Skeletal muscle satellite cell (primary cell): Measurements from ENCODE around the gene SLC7A9. TPM values are rescaled to one million over a fixed set of nuclear protein-coding genes. Genes with fewer than 3 reads are reported as not detected.

Source experiments
- H3K27me3 ChIP-seq: 2 replicates; pipeline ENCODE4 v1.7.0; 2013; ENCODE audit warnings: low read length; ENCODE audit not compliant: control insufficient read depth, insufficient read depth
- H3K36me3 ChIP-seq: 2 replicates; pipeline ENCODE4 v1.7.0; 2013; ENCODE audit warnings: mild to moderate bottlenecking, control low read depth, low read length; ENCODE audit not compliant: insufficient read depth
- H3K4me1 ChIP-seq: 2 replicates; pipeline ENCODE4 v1.7.0; 2013; ENCODE audit warnings: low read length; ENCODE audit not compliant: control insufficient read depth, insufficient read depth
- H3K4me2 ChIP-seq: 2 replicates; pipeline ENCODE4 v1.7.0; 2013; ENCODE audit warnings: mild to moderate bottlenecking, low read length
- H3K4me3 ChIP-seq: 2 replicates; pipeline ENCODE4 v1.7.0; 2013; ENCODE audit warnings: low read length
- H3K9ac ChIP-seq: 2 replicates; pipeline ENCODE4 v1.7.0; 2013; ENCODE audit warnings: mild to moderate bottlenecking, low read depth, low read length, moderate library complexity
- H3K9me3 ChIP-seq: replicated peaks from 2 replicates; pipeline ENCODE4 v1.7.0; 2013; ENCODE audit warnings: mild to moderate bottlenecking, control low read depth, low read length
- small RNA-seq: library from RNA; depleted of rRNA; stranded (forward); fragments of <200 nt; gene quantifications from one replicate; pipeline ENCODE3, GENCODE V24; 2012

SLC7A9 gene

DNA sequence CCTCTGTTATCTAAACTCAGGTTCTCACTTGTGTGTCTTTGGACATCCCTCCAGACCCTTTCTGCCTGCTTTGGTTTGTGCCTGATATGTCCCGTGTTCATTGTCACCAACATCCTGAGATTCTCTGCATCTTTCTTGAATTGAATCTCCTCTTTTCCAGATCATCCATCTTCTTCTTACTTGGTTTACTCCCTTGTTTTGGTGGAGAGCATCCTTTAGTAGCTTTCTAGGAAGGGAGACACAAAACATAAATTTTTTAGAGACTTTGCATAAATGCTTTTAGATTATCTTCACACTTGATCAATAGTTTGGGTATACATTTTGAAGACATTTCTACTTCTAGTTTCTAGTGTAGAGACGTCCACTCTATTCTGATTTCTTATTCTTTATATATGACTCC lies 88.3 kb downstream of the SLC7A9 start:
- H3K36me3 ChIP-seq: no peaks in the 10 kb centered on the region
- H3K27me3 ChIP-seq: no peaks in the 10 kb centered on the region
- no peaks in the 10 kb centered on the region for H3K4me1 ChIP-seq
- H3K4me2 ChIP-seq: no peak overlapping the region
- H3K9ac ChIP-seq: no peak overlapping the region
- no peaks in the 10 kb centered on the region for H3K9me3 ChIP-seq
- H3K4me3 ChIP-seq: no peak overlapping the region

Small RNA genes lying within 50 kb of the gene (small RNA-seq; reads per million reads assigned to genes)
- not detected for gene RN7SKP22
